Measurements from ENCODE around the gene SMIM10. TPM values are rescaled to one million over a fixed set of nuclear protein-coding genes. Genes with fewer than 3 reads are reported as not detected.
"Not testable (repeated sequence)": the region's sequence is repeated elsewhere in the genome, so short reads cannot be mapped to it uniquely, and the experiment has no call there.

Gene SMIM10
- total and polyA plus RNA-seq, 8 donors: 0.45 to 13.1 (median 4.0) TPM; not detected in 2

GRCh38 chrX:134957836-134958235 is 33.0 kb upstream of the SMIM10 start:
- intact Hi-C loops (cut with DNase I; ENCODE audit: low total_unique reads): no loop called here

GRCh38 chrX:134960366-134960765 is 30.4 kb upstream of the SMIM10 start:
- not testable (repeated sequence) for H3K36me3 ChIP-seq, H3K27ac ChIP-seq, H3K4me1 ChIP-seq, H3K9me3 ChIP-seq, H3K27me3 ChIP-seq, DNase-seq, H3K4me3 ChIP-seq
- WGBS, 5 donors: 82 to 93% (median 87%) methylated on average over 4 to 17 of the region's 26 CpGs; no CpG with 5 or more reads in 1 of the 5 donors
- intact Hi-C loops (cut with DNase I; ENCODE audit: low total_unique reads): loop anchor here (10.0 kb wide), 1 partner anchor 124 kb away; no protein-coding TSS in a partner anchor

More at GRCh38 chrX:134957836-134958235, 33.0 kb upstream of the SMIM10 start:
- Histone ChIP-seq H3K27me3 (no peaks in the 10 kb centered on the region), H3K36me3 (no peaks in the 10 kb centered on the region), H3K4me1 (no peaks in the 10 kb centered on the region), H3K9me3 (no peaks in the 10 kb centered on the region), H3K27ac (no peak overlapping the region), H3K4me3 (no peak overlapping the region)
- DNase-seq: no peak
- 89 to 100% (median 95%) methylated on average over 1 of the region's 1 CpG for WGBS, 5 donors
- TF ChIP-seq POLR2A (IDR thresholded peaks at IDR 0.05) (no peak), EP300 (IDR thresholded peaks at IDR 0.05) (no peak), POLR2AphosphoS5 (IDR thresholded peaks at IDR 0.05) (no peak)

- DNase-seq: no peak
- Histone ChIP-seq H3K9me3 (no peaks in the 10 kb centered on the region), H3K4me1 (no peaks in the 10 kb centered on the region), H3K4me3 (no peak overlapping the region), H3K27ac (no peak overlapping the region), H3K27me3 (no peaks in the 10 kb centered on the region), H3K36me3 (no peaks in the 10 kb centered on the region)
- no peak for TF ChIP-seq CTCF (IDR thresholded peaks at IDR 0.05)
- no peak for TF ChIP-seq EP300 (IDR thresholded peaks at IDR 0.05)
- no peak for TF ChIP-seq POLR2AphosphoS5 (IDR thresholded peaks at IDR 0.05)
- no peak for TF ChIP-seq POLR2A (IDR thresholded peaks at IDR 0.05)
- 42 to 64% (median 63%) methylated on average over 2 of the region's 2 CpGs for WGBS, 5 donors
- intact Hi-C loops (cut with DNase I; ENCODE audit: low total_unique reads): loop anchor here (10.0 kb wide), 1 partner anchor 122 kb away; no protein-coding TSS in a partner anchor
Measured at GRCh38 chrX:134963041-134963440, 27.8 kb upstream of the SMIM10 start.

GRCh38 chrX:134969726-134970125 is 21.1 kb upstream of the SMIM10 start:
- intact Hi-C loops (cut with DNase I; ENCODE audit: low total_unique reads): loop anchor here (10.0 kb wide), 1 partner anchor 115 kb away; no protein-coding TSS in a partner anchor
- Histone ChIP-seq H3K9me3 (no peaks in the 10 kb centered on the region), H3K4me1 (no peaks in the 10 kb centered on the region), H3K36me3 (no peaks in the 10 kb centered on the region), H3K4me3 (no peak overlapping the region), H3K27ac (no peak overlapping the region), H3K27me3 (no peaks in the 10 kb centered on the region)
- 84 to 100% (median 90%) methylated on average over 1 of the region's 1 CpG for WGBS, 5 donors
- no peak for TF ChIP-seq CTCF (IDR thresholded peaks at IDR 0.05)
- no peak for TF ChIP-seq POLR2A (IDR thresholded peaks at IDR 0.05)
- TF ChIP-seq POLR2AphosphoS5 (IDR thresholded peaks at IDR 0.05): no peak
- DNase-seq: peak in 1 of 2 donors; percentile 21

- intact Hi-C loops (cut with DNase I; ENCODE audit: low total_unique reads): no loop called here
- Histone ChIP-seq H3K9me3 (no peaks in the 10 kb centered on the region), H3K4me1 (no peaks in the 10 kb centered on the region), H3K36me3 (no peaks in the 10 kb centered on the region), H3K27me3 (no peaks in the 10 kb centered on the region), H3K27ac (no peak overlapping the region), H3K4me3 (no peak overlapping the region)
- DNase-seq: no peak
- TF ChIP-seq CTCF (IDR thresholded peaks at IDR 0.05) (no peak), POLR2AphosphoS5 (IDR thresholded peaks at IDR 0.05) (no peak), EP300 (IDR thresholded peaks at IDR 0.05) (no peak), POLR2A (IDR thresholded peaks at IDR 0.05) (no peak)
- WGBS, 5 donors: 52 to 93% (median 80%) methylated on average over 3 of the region's 3 CpGs
Measured at GRCh38 chrX:134971926-134972325, 18.9 kb upstream of the SMIM10 start.

All from stomach (tissue), 9 donors.